PC-9 (cell line): ENCODE measurements around the gene EHMT1. TPM values are rescaled to one million over a fixed set of nuclear protein-coding genes. Genes with fewer than 3 reads are reported as not detected.
"Not testable (repeated sequence)": the region's sequence is repeated elsewhere in the genome, so short reads cannot be mapped to it uniquely, and the experiment has no call there.

Source experiments
- BruUV-seq: library from RNA; stranded (reverse); fragments of 400-500 nt; replicated peaks from 2 replicates; lab custom pipeline; 2021; lab: Mats Ljungman, UMichigan
- CTCF ChIA-PET: fragments of 300-600 bp; sonication (Branson Sonifier 250); formaldehyde crosslinking; loops from one replicate; lab custom pipeline; 2022; ENCODE audit warnings: antibody characterized with exemption; lab: Charles Lee
- POLR2A ChIA-PET: fragments of 300-600 bp; sonication (Branson Sonifier 250); formaldehyde crosslinking; loops from one replicate; lab custom pipeline; 2022; ENCODE audit warnings: antibody characterized with exemption; ENCODE audit not compliant: unreplicated experiment; lab: Charles Lee
- DNase-seq, 2 experiments: peaks; one replicate each; pipeline versions ENCODE4 v3.0.0 to v3.0.0-alpha.2; 2015 to 2022; ENCODE audit warnings: mixed read lengths in 1 of 2
- H2AFZ ChIP-seq: fragments of 200-600 bp; sonication (generic); 2 replicates; pipeline ENCODE4 v1.8.1; 2017; ENCODE audit warnings: antibody characterized with exemption
- H3F3A ChIP-seq: fragments of 200-600 bp; sonication (generic); 2 replicates; pipeline ENCODE4 v1.8.1; 2017; ENCODE audit warnings: antibody characterized with exemption, mild to moderate bottlenecking, low read depth; ENCODE audit not compliant: insufficient read depth
- H3K27ac ChIP-seq: fragments of 200-600 bp; sonication (generic); 2 replicates; pipeline ENCODE4 v1.6.1; 2016; ENCODE audit warnings: mixed run types
- H3K27me3 ChIP-seq: fragments of 200-600 bp; sonication (generic); 2 replicates; pipeline ENCODE4 v1.6.1; 2016; ENCODE audit warnings: low read depth, mixed run types; ENCODE audit not compliant: insufficient read depth
- H3K36me3 ChIP-seq: fragments of 200-600 bp; sonication (generic); 2 replicates; pipeline ENCODE4 v1.6.1; 2016; ENCODE audit warnings: low read depth, mixed run types
- H3K4me1 ChIP-seq: fragments of 200-600 bp; sonication (generic); replicated peaks from 2 replicates; pipeline ENCODE4 v1.6.1; 2016; ENCODE audit warnings: mixed run types; ENCODE audit not compliant: insufficient read depth
- H3K4me2 ChIP-seq: fragments of 200-600 bp; sonication (generic); 2 replicates; pipeline ENCODE4 v1.6.1; 2017; ENCODE audit warnings: mixed run types
- H3K4me3 ChIP-seq: fragments of 200-600 bp; sonication (generic); 2 replicates; pipeline ENCODE4 v1.6.1; 2016; ENCODE audit warnings: mixed run types
- H3K79me2 ChIP-seq: fragments of 200-600 bp; sonication (generic); 2 replicates; pipeline ENCODE4 v1.6.1; 2017; ENCODE audit warnings: low read depth, mixed run types
- H3K9me2 ChIP-seq: fragments of 200-600 bp; sonication (generic); 2 replicates; pipeline ENCODE4 v1.8.1; 2017; ENCODE audit warnings: mild to moderate bottlenecking; ENCODE audit not compliant: insufficient read depth
- H3K9me3 ChIP-seq: fragments of 200-600 bp; sonication (generic); 2 replicates; pipeline ENCODE4 v1.8.1; 2016; ENCODE audit warnings: low read depth; ENCODE audit not compliant: insufficient read depth
- H4K20me1 ChIP-seq: fragments of 200-600 bp; sonication (generic); 2 replicates; pipeline ENCODE4 v1.8.1; 2017; ENCODE audit not compliant: insufficient read depth
- intact Hi-C: fragments of 100-400 bp; cut with micrococcal nuclease; formaldehyde crosslinking; loops from one replicate; pipeline ENCODE4 v1.10.0; 2022; ENCODE audit not compliant: unreplicated experiment
- microRNA-seq: library from miRNA; unstranded; fragments of <30 nt; microRNA quantifications from one replicate; pipeline ENCODE4 v1.2.0, GENCODE V29; 2021; ENCODE audit warnings: borderline number of aligned reads, borderline replicate concordance
- total RNA-seq: library from RNA; stranded (reverse); gene quantifications from 2 replicates; pipeline ENCODE4 v1.2.3, GENCODE V29; 2021

The EHMT1 gene
- total RNA-seq, 1 experiment from 2014 or later: 116 TPM

- H3K9me2 ChIP-seq, DNase-seq, H3K4me2 ChIP-seq, H3K36me3 ChIP-seq, POLR2A ChIA-PET, H4K20me1 ChIP-seq, H3K4me3 ChIP-seq, H3K9me3 ChIP-seq, H3K27ac ChIP-seq, H3K79me2 ChIP-seq, CTCF ChIA-PET, H2AFZ ChIP-seq, H3K4me1 ChIP-seq, H3F3A ChIP-seq, BruUV-seq, intact Hi-C loops: not testable (repeated sequence)
- H3K27me3 ChIP-seq: peaks cover 16% of the 10 kb centered on the region; the same call in 1 of the 2 replicates
Observed at GRCh38 chr9:137885121-137885520, 266.3 kb downstream of the EHMT1 start.

Small RNA genes lying within 50 kb of the gene (microRNA-seq; reads per million reads assigned to microRNA genes)
- gene MIR602: not detected

Other genes with a start within 250 kb of the EHMT1 start
- 23.7 and 38.5 TPM in 2 replicates for gene EXD3, start 195.8 kb upstream of the EHMT1 start, total RNA-seq
- gene NOXA1, start 195.6 kb upstream of the EHMT1 start, total RNA-seq: 10.5 and 22.8 TPM in 2 replicates
- gene ENTPD8, start 177.6 kb upstream of the EHMT1 start, total RNA-seq: 5.4 and 5.9 TPM in 2 replicates
- 73.4 and 90.4 TPM in 2 replicates for gene NSMF, start 159.7 kb upstream of the EHMT1 start, total RNA-seq
- 1.9 and 4.9 TPM in 2 replicates for gene PNPLA7, start 68.6 kb upstream of the EHMT1 start, total RNA-seq
- 54.5 and 87.7 TPM in 2 replicates for gene MRPL41, start 67.1 kb upstream of the EHMT1 start, total RNA-seq
- 48.5 and 52.2 TPM in 2 replicates for gene DPH7, start 40.1 kb upstream of the EHMT1 start, total RNA-seq
- 47.7 and 49.2 TPM in 2 replicates for gene ZMYND19, start 28.5 kb upstream of the EHMT1 start, total RNA-seq
- 116 and 127 TPM in 2 replicates for gene ARRDC1, start 13.3 kb upstream of the EHMT1 start, total RNA-seq